Hepatocyte (in vitro differentiated cells): ENCODE measurements around the gene SLC12A4. TPM values are rescaled to one million over a fixed set of nuclear protein-coding genes. Genes with fewer than 3 reads are reported as not detected.
"Not testable (repeated sequence)": the region's sequence is repeated elsewhere in the genome, so short reads cannot be mapped to it uniquely, and the experiment has no call there.

Source experiments
- DNase-seq: peaks from one replicate; pipeline ENCODE4 v3.0.0-alpha.2; 2016; ENCODE audit warnings: low spot score
- H2AFZ ChIP-seq: fragments of 200-600 bp; sonication (generic); 2 replicates; pipeline ENCODE4 v1.6.0; 2016; ENCODE audit warnings: antibody characterized with exemption, mild to moderate bottlenecking
- H3K27ac ChIP-seq: fragments of 200-600 bp; sonication (generic); 2 replicates; pipeline ENCODE4 v1.5.1; 2016; ENCODE audit warnings: mild to moderate bottlenecking
- H3K27me3 ChIP-seq: fragments of 200-600 bp; sonication (generic); 2 replicates; pipeline ENCODE4 v1.6.1; 2016
- H3K36me3 ChIP-seq: fragments of 200-600 bp; sonication (generic); replicated peaks from 2 replicates; pipeline ENCODE4 v1.5.1; 2016; ENCODE audit warnings: low read depth; ENCODE audit not compliant: insufficient read depth
- H3K4me1 ChIP-seq: fragments of 200-600 bp; sonication (generic); 2 replicates; pipeline ENCODE4 v1.5.1; 2016; ENCODE audit warnings: mild to moderate bottlenecking, moderate library complexity; ENCODE audit not compliant: insufficient read depth
- H3K4me2 ChIP-seq: fragments of 200-600 bp; sonication (generic); 2 replicates; pipeline ENCODE4 v1.6.0; 2016
- H3K4me3 ChIP-seq: fragments of 200-600 bp; sonication (generic); 2 replicates; pipeline ENCODE4 v1.5.1; 2016; ENCODE audit warnings: mild to moderate bottlenecking
- H3K79me2 ChIP-seq: fragments of 200-600 bp; sonication (generic); 2 replicates; pipeline ENCODE4 v1.6.0; 2017; ENCODE audit warnings: mild to moderate bottlenecking
- H3K9me2 ChIP-seq: fragments of 200-600 bp; sonication (generic); replicated peaks from 2 replicates; pipeline ENCODE4 v1.6.0; 2017; ENCODE audit warnings: mild to moderate bottlenecking; ENCODE audit not compliant: insufficient read depth
- H3K9me3 ChIP-seq: fragments of 200-600 bp; sonication (generic); 2 replicates; pipeline ENCODE4 v1.5.1; 2016; ENCODE audit warnings: low read depth, mild to moderate bottlenecking
- H4K20me1 ChIP-seq: fragments of 200-600 bp; sonication (generic); 2 replicates; pipeline ENCODE4 v1.6.0; 2016; ENCODE audit warnings: mild to moderate bottlenecking; ENCODE audit not compliant: insufficient read depth, poor library complexity, severe bottlenecking
- CTCF ChIP-seq: fragments of 200-600 bp; sonication (generic); IDR thresholded peaks from 2 replicates; pipeline ENCODE4 v1.5.1; 2016; ENCODE audit warnings: antibody characterized with exemption, mild to moderate bottlenecking; ENCODE audit not compliant: poor library complexity
- EZH2 ChIP-seq: fragments of 200-600 bp; sonication (generic); IDR thresholded peaks from 2 replicates; pipeline ENCODE4 v1.6.1; 2016; ENCODE audit warnings: antibody characterized with exemption, mild to moderate bottlenecking, borderline replicate concordance
- EZH2phosphoT487 ChIP-seq: fragments of 200-600 bp; sonication (generic); IDR thresholded peaks from one replicate; pipeline ENCODE4 v1.6.1; 2018; ENCODE audit warnings: antibody characterized with exemption, mild to moderate bottlenecking, low read depth, moderate library complexity; ENCODE audit not compliant: unreplicated experiment, severe bottlenecking
- WGBS: methylation state at CpG from one replicate; pipeline ENCODE4 v1.1.6; 2016; ENCODE audit warnings: low lambda C conversion rate; ENCODE audit errors: missing lambda C conversion rate; 5-methylcytosine and 5-hydroxymethylcytosine counted together
- polyA plus RNA-seq: library from polyadenylated mRNA; unstranded; fragments of >200 nt; fragmentation: Nextera tagmentation; extraction: Ambion mirVana; gene quantifications from 2 replicates; pipeline ENCODE4 v1.2.1, GENCODE V29; 2016
- total RNA-seq: library from RNA; depleted of rRNA; stranded (reverse); fragments of >200 nt; gene quantifications from 2 replicates; pipeline ENCODE4 v1.2.3, GENCODE V29; 2014

The SLC12A4 gene
- total and polyA plus RNA-seq, 2 experiments from 2014 or later, result 55.2 to 63.9 TPM

GRCh38 chr16:67977005-67977404 lies 8.6 kb upstream of the SLC12A4 start:
- H3K9me2 ChIP-seq, result no peaks in the 10 kb centered on the region
- no peak overlapping the region for H2AFZ ChIP-seq
- TF ChIP-seq CTCF (no peak), EZH2 (no peak), EZH2phosphoT487 (no peak)
- WGBS, result 78% methylated on average over 5 of the region's 5 CpGs
- no peak overlapping the region for H3K4me2 ChIP-seq
- no peaks in the 10 kb centered on the region for H3K79me2 ChIP-seq
- H3K27me3 ChIP-seq, result no peaks in the 10 kb centered on the region
- H3K36me3 ChIP-seq, result no peaks in the 10 kb centered on the region
- no peaks in the 10 kb centered on the region for H3K9me3 ChIP-seq
- H4K20me1 ChIP-seq, result no peaks in the 10 kb centered on the region
- H3K27ac ChIP-seq, result no peak overlapping the region
- no peaks in the 10 kb centered on the region for H3K4me1 ChIP-seq
- H3K4me3 ChIP-seq, result no peak overlapping the region
- DNase-seq, result no peak

GRCh38 chr16:67976205-67976604 lies 7.8 kb upstream of the SLC12A4 start:
- Histone ChIP-seq H3K4me1 (no peaks in the 10 kb centered on the region), H3K9me2 (no peaks in the 10 kb centered on the region), H3K36me3 (no peaks in the 10 kb centered on the region), H3K9me3 (no peaks in the 10 kb centered on the region), H3K27me3 (no peaks in the 10 kb centered on the region), H3K4me2 (no peak overlapping the region), H2AFZ (no peak overlapping the region), H4K20me1 (no peaks in the 10 kb centered on the region), H3K27ac (no peak overlapping the region), H3K4me3 (no peak overlapping the region), H3K79me2 (no peaks in the 10 kb centered on the region)
- TF ChIP-seq EZH2 (no peak), CTCF (no peak), EZH2phosphoT487 (no peak)
- no peak for DNase-seq
- 96% methylated on average over 2 of the region's 2 CpGs for WGBS

GRCh38 chr16:67975321-67976105 lies 7.1 kb upstream of the SLC12A4 start:
- Histone ChIP-seq H3K27ac (no peak overlapping the region), H3K36me3 (no peaks in the 10 kb centered on the region), H3K9me3 (no peaks in the 10 kb centered on the region), H3K27me3 (no peaks in the 10 kb centered on the region), H2AFZ (no peak overlapping the region), H3K79me2 (no peaks in the 10 kb centered on the region), H4K20me1 (no peaks in the 10 kb centered on the region), H3K4me3 (no peak overlapping the region), H3K4me2 (no peak overlapping the region), H3K4me1 (no peaks in the 10 kb centered on the region), H3K9me2 (no peaks in the 10 kb centered on the region)
- no peak for DNase-seq
- TF ChIP-seq EZH2phosphoT487 (no peak), CTCF (no peak), EZH2 (no peak)
- 82% methylated on average over 13 of the region's 14 CpGs for WGBS

- not testable (repeated sequence) for H3K4me1 ChIP-seq, H3K4me2 ChIP-seq, H3K9me2 ChIP-seq, DNase-seq, H2AFZ ChIP-seq, H3K4me3 ChIP-seq, H3K9me3 ChIP-seq, H3K27ac ChIP-seq, H3K36me3 ChIP-seq, H3K27me3 ChIP-seq, H4K20me1 ChIP-seq
- WGBS, result 90% methylated on average over 7 of the region's 7 CpGs
- H3K79me2 ChIP-seq, result peaks cover 11% of the 10 kb centered on the region
Observed at GRCh38 chr16:67972285-67972684, 3.8 kb upstream of the SLC12A4 start.
